Measurements from ENCODE around the gene CEP76.

Gene CEP76

DNA sequence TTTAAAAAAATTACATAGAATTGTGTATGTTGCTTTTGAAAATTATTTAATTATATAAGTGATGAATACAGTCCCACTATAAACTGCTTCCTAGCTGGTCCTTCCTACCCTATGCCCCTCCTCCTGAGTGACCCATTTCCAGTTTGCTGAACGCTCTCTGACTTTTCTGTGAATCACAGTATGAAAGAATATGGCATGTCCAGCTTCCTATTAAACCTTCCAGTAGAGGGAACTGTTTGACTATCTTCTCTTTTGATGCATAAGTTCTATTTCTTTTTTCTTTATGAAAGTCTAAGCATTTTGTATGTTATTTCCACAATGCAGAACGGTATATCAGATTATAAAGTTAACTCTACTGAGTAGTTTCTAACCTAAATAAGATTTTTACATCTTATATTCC is 41.6 kb upstream of the CEP76 start:
- H3K4me1 ChIP-seq (ENCODE audit: control insufficient read depth, insufficient read depth, low read length), result no peaks in the 10 kb centered on the region

DNA sequence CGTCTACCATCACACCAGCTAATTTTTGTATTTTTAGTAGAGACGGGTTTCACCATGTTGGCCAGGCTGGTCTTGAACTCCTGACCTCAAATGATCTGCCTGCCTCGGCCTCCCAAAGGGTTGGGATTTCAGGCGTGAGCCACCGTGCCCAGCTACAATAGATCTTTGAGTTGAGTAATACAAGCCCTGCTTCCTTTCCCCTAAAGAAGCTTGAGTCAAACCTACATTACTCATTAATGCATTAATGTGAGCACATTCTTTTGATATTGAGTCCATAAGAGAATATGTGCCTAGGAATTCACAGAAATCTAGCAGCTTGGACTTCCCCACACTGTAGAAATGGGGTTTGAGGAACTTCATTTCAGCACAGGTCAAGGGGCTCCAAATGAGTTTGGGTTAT is 39.9 kb upstream of the CEP76 start:
- Histone ChIP-seq H3K27me3 (ENCODE audit: control insufficient read depth, insufficient read depth, low read length) (no peaks in the 10 kb centered on the region), H3K27ac (ENCODE audit: low read depth, low read length) (no peak overlapping the region), H3K9ac (ENCODE audit: low read depth, low read length) (no peak overlapping the region), H3K36me3 (ENCODE audit: control insufficient read depth, insufficient read depth, low read length) (no peaks in the 10 kb centered on the region), H3K4me3 (ENCODE audit: low read depth, low read length) (no peak overlapping the region), H3K9me3 (ENCODE audit: control insufficient read depth, insufficient read depth, low read length) (no peaks in the 10 kb centered on the region), H3K4me1 (ENCODE audit: control insufficient read depth, insufficient read depth, low read length) (no peaks in the 10 kb centered on the region)

More for the DNA sequence above, 41.6 kb upstream of the CEP76 start:
- H3K4me3 ChIP-seq (ENCODE audit: low read depth, low read length), result no peak overlapping the region
- no peaks in the 10 kb centered on the region for H3K36me3 ChIP-seq (ENCODE audit: control insufficient read depth, insufficient read depth, low read length)
- H3K9ac ChIP-seq (ENCODE audit: low read depth, low read length), result no peak overlapping the region
- H3K27me3 ChIP-seq (ENCODE audit: control insufficient read depth, insufficient read depth, low read length), result no peaks in the 10 kb centered on the region
- no peaks in the 10 kb centered on the region for H3K9me3 ChIP-seq (ENCODE audit: control insufficient read depth, insufficient read depth, low read length)
- H3K27ac ChIP-seq (ENCODE audit: low read depth, low read length), result no peak overlapping the region

- Histone ChIP-seq H3K9ac (ENCODE audit: low read depth, low read length) (no peak overlapping the region), H3K4me3 (ENCODE audit: low read depth, low read length) (no peak overlapping the region), H3K27ac (ENCODE audit: low read depth, low read length) (no peak overlapping the region)
Measured at GRCh38 chr18:12741351-12741750, 38.8 kb upstream of the CEP76 start.

GRCh38 chr18:12737243-12737902 is 34.9 kb upstream of the CEP76 start:
- Histone ChIP-seq H3K9me3 (ENCODE audit: control insufficient read depth, insufficient read depth, low read length) (no peaks in the 10 kb centered on the region), H3K27me3 (ENCODE audit: control insufficient read depth, insufficient read depth, low read length) (no peaks in the 10 kb centered on the region), H3K36me3 (ENCODE audit: control insufficient read depth, insufficient read depth, low read length) (no peaks in the 10 kb centered on the region), H3K27ac (ENCODE audit: low read depth, low read length) (no peak overlapping the region), H3K4me1 (ENCODE audit: control insufficient read depth, insufficient read depth, low read length) (no peaks in the 10 kb centered on the region), H3K9ac (ENCODE audit: low read depth, low read length) (no peak overlapping the region), H3K4me3 (ENCODE audit: low read depth, low read length) (no peak overlapping the region)

More at GRCh38 chr18:12741351-12741750, 38.8 kb upstream of the CEP76 start:
- H3K36me3 ChIP-seq (ENCODE audit: control insufficient read depth, insufficient read depth, low read length), result no peaks in the 10 kb centered on the region
- no peaks in the 10 kb centered on the region for H3K4me1 ChIP-seq (ENCODE audit: control insufficient read depth, insufficient read depth, low read length)
- H3K27me3 ChIP-seq (ENCODE audit: control insufficient read depth, insufficient read depth, low read length), result no peaks in the 10 kb centered on the region
- H3K9me3 ChIP-seq (ENCODE audit: control insufficient read depth, insufficient read depth, low read length), result no peaks in the 10 kb centered on the region

DNA sequence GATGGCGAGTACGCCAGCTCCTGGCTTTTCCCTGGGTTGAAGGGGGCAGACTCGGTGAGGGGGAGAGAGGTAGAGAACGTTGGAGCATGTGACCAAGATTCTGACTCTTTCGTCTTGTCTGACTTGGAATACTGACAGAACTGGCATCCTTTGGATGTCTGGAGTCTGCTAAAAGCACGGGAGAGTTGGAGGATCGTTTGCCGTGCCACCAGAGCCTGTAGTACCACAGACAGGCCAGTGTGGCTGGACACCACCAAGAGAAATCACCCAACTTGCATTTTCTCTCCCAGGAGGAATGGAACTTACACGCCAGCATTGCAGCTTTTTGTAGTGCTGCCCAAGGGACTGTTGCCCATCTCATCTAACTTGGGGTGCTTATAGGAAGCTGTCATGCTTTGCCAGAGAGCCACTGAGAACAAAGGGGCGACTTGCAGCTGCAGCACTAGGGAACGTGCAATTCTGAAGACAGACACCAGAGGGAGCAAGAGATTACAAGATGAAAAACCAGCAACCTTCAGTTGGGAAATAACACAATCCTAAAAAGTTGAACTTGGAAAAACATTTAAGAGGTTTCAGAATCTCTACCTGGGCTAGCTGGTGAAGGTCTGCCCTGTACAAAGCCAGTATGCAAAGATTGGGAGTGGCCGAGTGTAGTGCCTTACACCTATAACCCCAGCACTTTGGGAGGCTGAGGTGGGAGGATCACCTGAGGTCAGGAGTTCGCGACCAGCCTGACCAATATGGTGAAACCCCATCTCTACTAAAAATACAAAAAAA is 24.4 kb upstream of the CEP76 start:
- Histone ChIP-seq H3K27ac (ENCODE audit: low read depth, low read length) (no peak overlapping the region), H3K9ac (ENCODE audit: low read depth, low read length) (no peak overlapping the region), H3K4me1 (ENCODE audit: control insufficient read depth, insufficient read depth, low read length) (no peaks in the 10 kb centered on the region), H3K36me3 (ENCODE audit: control insufficient read depth, insufficient read depth, low read length) (peaks cover 39% of the 10 kb centered on the region), H3K9me3 (ENCODE audit: control insufficient read depth, insufficient read depth, low read length) (peaks cover 4% of the 10 kb centered on the region; the same call in 1 of the 2 replicates), H3K4me3 (ENCODE audit: low read depth, low read length) (no peak overlapping the region), H3K27me3 (ENCODE audit: control insufficient read depth, insufficient read depth, low read length) (no peaks in the 10 kb centered on the region)

DNA sequence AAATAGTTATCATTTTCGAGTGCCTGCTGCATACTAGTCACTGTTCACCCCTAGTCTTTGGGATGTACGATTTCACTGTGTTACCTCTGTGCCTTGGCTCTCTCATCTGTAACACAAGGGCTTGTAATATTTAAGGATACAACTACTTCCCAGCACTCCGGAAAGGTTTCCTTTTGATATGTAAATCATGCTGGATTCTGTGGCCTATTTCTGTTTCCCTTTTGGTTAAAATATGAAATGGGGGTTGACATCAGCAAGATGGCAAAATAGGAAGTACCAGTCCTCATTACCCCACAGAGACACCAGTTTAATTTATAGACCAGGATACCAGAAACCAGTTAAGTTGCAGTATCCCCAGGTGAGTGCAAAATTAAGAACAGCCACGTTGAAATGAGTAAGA is 23.8 kb upstream of the CEP76 start:
- Histone ChIP-seq H3K9ac (ENCODE audit: low read depth, low read length) (no peak overlapping the region), H3K36me3 (ENCODE audit: control insufficient read depth, insufficient read depth, low read length) (peaks cover 44% of the 10 kb centered on the region), H3K4me3 (ENCODE audit: low read depth, low read length) (no peak overlapping the region), H3K9me3 (ENCODE audit: control insufficient read depth, insufficient read depth, low read length) (peaks cover 4% of the 10 kb centered on the region; the same call in 1 of the 2 replicates), H3K27me3 (ENCODE audit: control insufficient read depth, insufficient read depth, low read length) (no peaks in the 10 kb centered on the region), H3K27ac (ENCODE audit: low read depth, low read length) (no peak overlapping the region), H3K4me1 (ENCODE audit: control insufficient read depth, insufficient read depth, low read length) (no peaks in the 10 kb centered on the region)

- Histone ChIP-seq H3K27me3 (ENCODE audit: control insufficient read depth, insufficient read depth, low read length) (no peaks in the 10 kb centered on the region), H3K27ac (ENCODE audit: low read depth, low read length) (no peak overlapping the region), H3K4me1 (ENCODE audit: control insufficient read depth, insufficient read depth, low read length) (no peaks in the 10 kb centered on the region), H3K36me3 (ENCODE audit: control insufficient read depth, insufficient read depth, low read length) (peaks cover 73% of the 10 kb centered on the region), H3K9ac (ENCODE audit: low read depth, low read length) (no peak overlapping the region), H3K4me3 (ENCODE audit: low read depth, low read length) (no peak overlapping the region), H3K9me3 (ENCODE audit: control insufficient read depth, insufficient read depth, low read length) (no peaks in the 10 kb centered on the region)
Measured at GRCh38 chr18:12722731-12723130, 20.2 kb upstream of the CEP76 start.

GRCh38 chr18:12721495-12722275 is 19.2 kb upstream of the CEP76 start:
- Histone ChIP-seq H3K4me3 (ENCODE audit: low read depth, low read length) (no peak overlapping the region), H3K36me3 (ENCODE audit: control insufficient read depth, insufficient read depth, low read length) (peaks cover 80% of the 10 kb centered on the region), H3K4me1 (ENCODE audit: control insufficient read depth, insufficient read depth, low read length) (no peaks in the 10 kb centered on the region), H3K9ac (ENCODE audit: low read depth, low read length) (no peak overlapping the region), H3K27ac (ENCODE audit: low read depth, low read length) (no peak overlapping the region), H3K9me3 (ENCODE audit: control insufficient read depth, insufficient read depth, low read length) (no peaks in the 10 kb centered on the region), H3K27me3 (ENCODE audit: control insufficient read depth, insufficient read depth, low read length) (no peaks in the 10 kb centered on the region)

DNA sequence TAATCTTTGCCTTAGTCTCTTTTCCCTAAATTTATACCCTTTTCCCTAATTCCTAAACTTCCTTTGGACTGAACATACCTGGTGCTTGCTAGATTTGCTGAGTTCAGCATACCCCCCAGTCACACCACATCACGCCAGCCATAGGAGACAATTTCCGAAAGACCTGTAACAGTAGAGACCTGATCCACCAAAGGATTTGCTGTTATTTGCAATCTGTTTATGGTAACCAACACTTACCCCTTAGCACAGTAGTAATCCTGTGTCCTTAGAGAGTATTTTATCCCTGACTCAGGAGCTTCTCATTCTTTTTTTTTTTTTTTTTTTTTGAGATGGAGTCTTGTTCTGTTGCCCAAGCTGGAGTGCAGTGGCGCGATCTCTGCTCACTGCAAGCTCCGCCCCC is 8.9 kb upstream of the CEP76 start:
- Histone ChIP-seq H3K9ac (ENCODE audit: low read depth, low read length) (no peak overlapping the region), H3K9me3 (ENCODE audit: control insufficient read depth, insufficient read depth, low read length) (no peaks in the 10 kb centered on the region), H3K4me1 (ENCODE audit: control insufficient read depth, insufficient read depth, low read length) (peaks cover 9% of the 10 kb centered on the region; the same call in 1 of the 2 replicates), H3K27me3 (ENCODE audit: control insufficient read depth, insufficient read depth, low read length) (no peaks in the 10 kb centered on the region), H3K4me3 (ENCODE audit: low read depth, low read length) (no peak overlapping the region), H3K27ac (ENCODE audit: low read depth, low read length) (no peak overlapping the region), H3K36me3 (ENCODE audit: control insufficient read depth, insufficient read depth, low read length) (peaks cover 78% of the 10 kb centered on the region)

- peak overlapping the region; percentile 99 for H3K9ac ChIP-seq (ENCODE audit: low read depth, low read length)
- H3K27me3 ChIP-seq (ENCODE audit: control insufficient read depth, insufficient read depth, low read length), result no peaks in the 10 kb centered on the region
- H3K27ac ChIP-seq (ENCODE audit: low read depth, low read length), result peak overlapping the region; percentile 97
- peaks cover 10% of the 10 kb centered on the region; the same call in 1 of the 2 replicates for H3K4me1 ChIP-seq (ENCODE audit: control insufficient read depth, insufficient read depth, low read length)
- H3K9me3 ChIP-seq (ENCODE audit: control insufficient read depth, insufficient read depth, low read length), result no peaks in the 10 kb centered on the region
- H3K4me3 ChIP-seq (ENCODE audit: low read depth, low read length), result peak overlapping the region; percentile 86
- peaks cover 52% of the 10 kb centered on the region for H3K36me3 ChIP-seq (ENCODE audit: control insufficient read depth, insufficient read depth, low read length)
Measured at GRCh38 chr18:12703664-12704063, 1.1 kb upstream of the CEP76 start.

All from HUES48 (cell line).